Erythroblast (primary cell): ENCODE results near the gene EIF3F.

Experiments
- DNase-seq, 2 experiments: peaks; one replicate each; lab custom pipeline; 2025; lab: John Stamatoyannopoulos, UW
- GATA1 ChIP-seq: IDR thresholded peaks from 2 replicates; pipeline ENCODE4 v1.6.1; 2011; ENCODE audit warnings: low read depth, mild to moderate bottlenecking, control low read depth, low read length, moderate library complexity
- POLR2A ChIP-seq: IDR thresholded peaks from 2 replicates; pipeline ENCODE4 v1.6.1; 2011; ENCODE audit warnings: mild to moderate bottlenecking, low read length

The EIF3F gene

GRCh38 chr11:7986768-7987559, at the start of gene EIF3F:
EIF3F (plus strand) TSS chr11:7987337; CDS start chr11:7987353, 16 bp downstream.
- TF ChIP-seq POLR2A (peak; percentile 64), GATA1 (no peak)
- DNase-seq = peak; percentile 98 to 100

DNA sequence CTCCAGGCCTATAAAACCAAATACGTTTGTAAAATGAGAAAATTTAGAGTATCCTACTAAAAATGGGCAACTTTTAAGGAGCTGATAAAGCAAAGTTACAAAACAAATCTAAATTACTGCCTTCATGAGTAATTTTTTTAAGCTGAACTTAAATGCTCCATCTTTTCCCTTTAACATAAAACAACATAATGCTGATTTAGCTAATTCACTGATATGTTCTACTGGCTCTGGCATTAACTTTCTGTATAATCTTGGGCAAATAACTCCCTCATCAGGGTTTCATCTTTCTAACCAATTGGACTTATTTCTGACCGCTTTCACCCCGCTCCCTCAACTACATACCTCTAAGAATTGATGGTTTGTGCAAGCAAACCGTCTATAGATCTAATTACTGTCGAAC, 46.0 kb upstream of the EIF3F start:
- TF ChIP-seq POLR2A (no peak), GATA1 (no peak)
- no peak for DNase-seq

DNA sequence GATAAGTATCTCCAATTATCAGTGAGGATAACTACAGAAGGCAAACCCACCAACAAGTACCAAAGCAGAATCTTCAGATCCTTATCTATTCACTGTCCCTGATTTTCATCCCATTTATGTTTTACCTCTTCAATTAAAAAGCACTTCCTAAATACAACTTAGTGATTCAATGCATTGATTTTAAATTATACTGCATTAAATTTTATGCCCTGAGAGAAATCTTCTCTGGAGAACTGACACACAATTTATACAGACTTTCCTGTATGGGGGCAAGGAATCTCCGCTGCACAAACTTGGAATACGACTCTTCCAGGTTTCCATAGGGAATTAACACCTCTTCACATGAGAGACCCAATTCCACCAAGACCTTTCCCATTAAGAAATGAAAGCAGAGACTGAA, 45.5 kb upstream of the EIF3F start, which contains the start of gene OR10A3:
TSS of gene OR10A3 (minus strand) at position 101 of the 400 bp plus-strand sequence. CDS start 2,188 bp downstream, outside the sequence.
- no peak for DNase-seq
- no peak for TF ChIP-seq GATA1
- TF ChIP-seq POLR2A = no peak

- DNase-seq = no peak
- TF ChIP-seq GATA1 (no peak), POLR2A (no peak)
Measured at GRCh38 chr11:7944123-7944522, 43.0 kb upstream of the EIF3F start.

GRCh38 chr11:7949934-7950333, 37.2 kb upstream of the EIF3F start:
- TF ChIP-seq POLR2A (no peak), GATA1 (no peak)
- no peak for DNase-seq

- no peak for DNase-seq
- TF ChIP-seq GATA1 (no peak), POLR2A (no peak)
Measured at GRCh38 chr11:7955191-7955590, 31.9 kb upstream of the EIF3F start.

DNA sequence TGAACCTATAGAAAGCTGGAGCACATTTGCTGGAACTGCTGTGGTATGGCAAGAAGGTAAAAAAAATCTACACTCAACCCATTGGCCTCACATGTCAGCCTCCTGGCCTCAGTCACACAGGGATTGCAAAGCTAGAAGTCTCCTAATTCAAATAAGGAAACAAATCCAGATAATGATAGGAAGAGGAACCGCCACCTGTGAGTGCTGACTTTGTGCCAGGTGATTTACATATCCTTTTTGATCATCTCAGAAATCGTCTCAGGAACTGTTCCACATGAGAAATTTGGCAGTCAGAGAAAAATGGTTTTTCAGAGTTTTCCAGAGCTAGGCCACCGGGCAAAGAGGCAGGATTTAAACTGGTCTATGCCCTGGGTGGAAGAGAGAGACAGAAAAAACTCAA, 22.9 kb upstream of the EIF3F start:
- no peak for TF ChIP-seq POLR2A
- TF ChIP-seq GATA1 = no peak
- no peak for DNase-seq

DNA sequence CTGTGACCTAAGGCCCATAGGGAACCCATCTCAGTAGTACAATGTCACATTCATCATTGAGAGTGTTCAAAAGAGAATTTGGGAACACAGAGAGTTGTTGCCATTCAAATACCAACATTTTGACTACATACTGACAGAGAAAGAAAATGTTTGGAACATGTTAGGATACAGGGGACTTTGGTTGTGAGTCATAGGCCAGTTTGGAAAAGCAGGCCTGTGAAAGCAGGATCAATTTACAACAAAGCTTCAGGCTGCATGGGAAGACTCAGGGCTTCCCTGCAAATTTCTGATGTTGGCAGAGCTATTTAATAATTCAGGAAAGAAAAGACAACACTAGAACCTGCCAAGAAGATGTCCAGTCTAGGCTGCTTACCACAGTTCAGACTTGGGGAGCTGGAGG, 22.3 kb upstream of the EIF3F start:
- no peak for TF ChIP-seq GATA1
- DNase-seq = no peak

DNA sequence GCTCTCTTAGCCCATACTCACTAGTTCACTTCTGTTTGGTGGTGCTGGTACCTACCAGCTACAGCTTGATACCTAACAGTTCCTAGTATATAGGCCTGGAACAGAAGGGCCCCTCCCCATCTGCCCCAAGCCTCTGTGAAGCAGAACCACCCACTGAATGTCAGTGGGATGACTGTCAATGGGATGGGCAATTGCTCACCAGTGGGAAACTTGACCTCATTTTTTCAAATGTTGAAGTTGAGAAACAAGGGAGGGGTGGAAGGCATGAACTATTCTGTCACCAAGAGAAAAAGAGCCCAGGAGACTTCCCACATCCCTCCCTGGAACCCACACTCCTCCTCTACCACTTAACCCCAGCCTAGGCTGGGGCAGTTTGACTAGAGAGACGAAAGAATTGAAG, 21.8 kb upstream of the EIF3F start, which contains the start of gene NLRP10:
TSS of gene NLRP10 (minus strand) at position 62 of the 400 bp plus-strand sequence. CDS start 1,952 bp downstream, outside the sequence.
- TF ChIP-seq POLR2A = no peak
- DNase-seq = no peak

DNA sequence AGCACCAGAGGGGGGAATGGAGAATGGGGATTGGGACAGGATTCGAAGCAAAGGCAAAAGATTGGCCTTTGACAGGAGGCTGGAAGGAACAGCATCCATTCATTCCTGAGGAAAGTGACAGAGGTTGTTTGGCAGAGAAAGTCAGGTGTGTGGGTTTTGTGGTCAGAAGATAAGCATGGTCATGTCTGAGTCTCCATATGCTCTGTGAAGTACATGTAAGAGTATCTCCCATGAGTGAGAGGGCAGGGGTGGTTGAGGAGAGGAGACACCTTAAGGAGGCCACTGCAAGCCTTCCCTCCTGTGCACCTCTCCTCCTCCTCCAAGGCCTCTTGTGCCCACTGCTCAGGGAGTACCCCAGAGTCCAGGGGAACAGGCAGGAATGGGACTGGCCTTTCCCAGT, 20.0 kb upstream of the EIF3F start:
- no peak for DNase-seq
- no peak for TF ChIP-seq GATA1
- TF ChIP-seq POLR2A = no peak

DNA sequence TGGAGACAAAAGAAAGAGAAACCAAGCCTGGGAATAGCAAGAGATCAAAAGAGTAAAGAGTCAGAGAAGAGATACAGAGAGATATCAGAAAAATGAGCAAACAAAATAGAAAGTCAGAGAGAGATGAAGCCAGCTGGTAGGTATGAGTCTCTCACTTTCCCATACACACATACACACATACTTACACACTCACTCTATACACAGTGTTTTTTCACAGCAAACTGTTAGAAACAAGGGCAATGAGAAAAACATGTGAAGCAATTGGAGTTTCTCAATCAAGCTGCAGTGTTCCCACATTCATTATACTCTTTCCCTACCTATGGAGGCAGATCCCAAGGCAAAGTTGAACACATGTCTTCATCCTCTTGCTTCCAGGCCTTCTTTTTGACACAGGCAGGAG, 19.3 kb upstream of the EIF3F start:
- no peak for DNase-seq
- TF ChIP-seq POLR2A (no peak), GATA1 (no peak)

DNA sequence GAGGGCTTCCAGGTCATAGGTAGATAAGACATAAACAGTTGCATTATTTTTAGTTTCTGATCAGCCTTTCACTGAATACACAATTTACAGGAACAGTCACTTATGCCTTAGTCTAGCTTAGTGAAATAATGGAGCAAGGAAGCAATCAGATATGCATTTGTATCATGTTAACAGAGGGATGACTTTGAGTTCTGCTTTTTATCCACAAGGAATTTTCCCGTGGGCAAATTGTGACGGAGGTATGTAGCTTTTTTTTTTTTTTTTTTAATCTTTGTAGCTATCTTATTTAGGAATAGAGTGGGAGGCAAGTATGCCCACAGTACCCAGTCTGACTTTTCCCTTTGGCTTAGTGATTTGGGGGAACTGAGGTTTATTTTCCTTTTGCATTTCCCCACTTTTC, 18.5 kb upstream of the EIF3F start:
- DNase-seq = no peak

DNA sequence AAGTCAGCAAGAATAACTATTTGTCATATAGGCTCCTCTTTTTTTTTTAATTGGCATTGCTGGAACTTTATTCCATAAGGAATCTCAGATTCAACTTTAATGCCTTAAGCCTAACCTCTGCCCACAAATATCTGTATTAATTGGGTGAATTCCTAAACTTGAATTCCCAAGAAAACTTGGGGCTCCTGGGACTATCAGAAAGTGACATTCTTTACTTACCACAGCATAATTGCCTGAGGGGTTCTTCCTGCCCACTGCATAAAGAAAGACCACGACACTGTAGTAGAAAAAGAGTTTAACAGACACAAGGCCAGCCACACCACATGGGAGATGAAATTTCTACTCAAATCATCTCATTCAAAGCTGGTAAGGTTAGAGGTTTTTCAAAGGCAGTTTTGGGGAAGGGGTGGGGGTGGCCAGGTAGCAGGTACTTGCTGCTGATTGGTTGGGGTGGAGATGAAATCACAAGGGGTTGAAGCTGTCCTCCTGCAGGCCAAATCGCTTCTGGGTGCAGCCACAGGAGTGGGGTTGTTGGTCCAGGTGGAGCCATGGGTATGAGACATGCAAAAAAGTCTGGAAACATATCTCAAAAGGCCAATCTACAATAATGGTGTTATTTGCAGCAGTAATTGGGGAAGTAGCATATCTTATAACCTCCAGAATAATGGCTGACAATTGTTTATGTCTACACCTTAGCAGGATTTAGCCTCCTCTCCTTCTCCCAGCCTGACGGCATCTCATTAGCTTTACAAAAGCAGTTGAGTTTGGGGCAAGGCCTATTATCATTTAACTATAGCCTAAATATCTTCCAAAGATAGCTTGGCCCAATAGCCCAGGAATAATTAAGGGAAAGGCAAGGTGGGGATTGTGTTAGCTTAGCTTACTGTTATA, 17.1 kb upstream of the EIF3F start:
- TF ChIP-seq GATA1 = no peak
- no peak for TF ChIP-seq POLR2A
- DNase-seq = no peak

More for the DNA sequence above, 18.5 kb upstream of the EIF3F start:
- TF ChIP-seq POLR2A = no peak
- TF ChIP-seq GATA1 = no peak

DNA sequence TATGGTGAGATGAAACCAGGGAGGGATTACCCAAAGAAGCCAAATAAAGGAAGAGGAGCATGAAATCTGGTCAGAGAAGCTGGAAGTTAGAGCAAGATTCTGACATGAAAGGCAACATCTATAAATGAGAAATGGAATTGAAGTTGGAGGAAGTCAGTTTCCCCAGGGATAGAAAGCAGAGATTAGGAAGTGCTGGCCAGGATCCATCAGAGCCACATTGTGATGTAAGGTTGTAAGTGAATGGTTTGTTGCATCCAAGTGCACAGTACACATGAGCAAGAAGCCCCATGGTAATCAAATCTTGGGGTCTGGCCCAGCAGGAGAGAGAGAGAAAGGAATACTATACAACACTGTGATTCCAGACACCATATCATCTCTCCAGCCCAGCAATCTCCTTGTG, 15.3 kb upstream of the EIF3F start:
- no peak for DNase-seq
- TF ChIP-seq GATA1 (no peak), POLR2A (no peak)

GRCh38 chr11:7973011-7973410, 14.1 kb upstream of the EIF3F start:
- no peak for TF ChIP-seq POLR2A
- no peak for TF ChIP-seq GATA1
- DNase-seq = no peak
